ENCODE data around the gene LSM14B. TPM values are rescaled to one million over a fixed set of nuclear protein-coding genes. Genes with fewer than 3 reads are reported as not detected.
A peak's percentile ranks its signal among the peaks of the same experiment; 100 is the strongest.

LSM14B gene
- total RNA-seq, 2 experiments from 2014 or later: 42.4 to 42.8 TPM

DNA sequence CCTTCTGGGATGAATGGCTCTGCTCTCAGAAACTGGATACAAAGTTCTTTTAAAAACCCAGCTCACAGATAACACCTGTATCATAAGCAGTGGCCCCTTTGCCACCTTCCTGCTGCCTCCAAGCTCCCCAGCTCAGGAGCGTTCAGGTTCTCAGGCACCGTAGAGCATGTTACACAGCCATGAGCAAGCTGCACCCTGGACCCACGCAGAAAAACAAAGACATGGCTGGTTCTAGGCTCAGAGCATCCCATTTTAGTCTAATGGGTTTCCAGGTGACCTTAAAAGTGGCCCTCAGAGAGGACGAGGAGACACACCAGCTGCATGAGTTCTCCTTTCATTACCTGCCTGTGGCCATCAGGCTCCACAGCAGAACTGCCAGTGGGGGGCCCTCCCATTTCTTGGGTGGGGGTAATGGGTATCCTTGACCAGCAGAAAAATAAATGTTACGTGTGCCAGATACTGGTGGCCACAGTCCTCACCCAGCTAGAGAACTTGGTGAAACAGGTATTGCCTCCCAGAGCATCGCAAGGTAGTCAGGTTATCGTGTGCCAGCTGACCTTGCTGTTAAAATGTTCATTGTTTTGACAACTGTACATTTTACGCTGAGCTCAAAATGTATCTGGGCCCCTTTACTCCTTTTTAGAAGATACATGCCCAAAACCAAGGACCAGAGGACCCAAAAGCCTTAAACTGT is 13.4 kb downstream of the LSM14B start:
- peaks cover 86% of the 10 kb centered on the region for H3K36me3 Mint-ChIP-seq (ENCODE audit: low read depth)
- H3K4me1 Mint-ChIP-seq (ENCODE audit: low read depth): peaks cover 38% of the 10 kb centered on the region
- ATAC-seq (no peak), DNase-seq (no peak)
- POLR2A ChIA-PET: interaction anchor here (1.0 kb wide), 1 partner anchor 8 kb away, joined by 3 read pairs; no protein-coding TSS in a partner anchor
- H3K4me3 Mint-ChIP-seq: no peak overlapping the region
- H3K27me3 Mint-ChIP-seq (ENCODE audit: low read depth): no peaks in the 10 kb centered on the region
- CTCF ChIA-PET: interaction anchor here (0.7 to 2.4 kb wide), 7 partner anchors 9 to 125 kb away, joined by 3 to 18 read pairs (median 5); no protein-coding TSS in a partner anchor
- H3K27ac Mint-ChIP-seq: no peak overlapping the region
- no peaks in the 10 kb centered on the region for H3K9me3 Mint-ChIP-seq (ENCODE audit: insufficient read depth)

DNA sequence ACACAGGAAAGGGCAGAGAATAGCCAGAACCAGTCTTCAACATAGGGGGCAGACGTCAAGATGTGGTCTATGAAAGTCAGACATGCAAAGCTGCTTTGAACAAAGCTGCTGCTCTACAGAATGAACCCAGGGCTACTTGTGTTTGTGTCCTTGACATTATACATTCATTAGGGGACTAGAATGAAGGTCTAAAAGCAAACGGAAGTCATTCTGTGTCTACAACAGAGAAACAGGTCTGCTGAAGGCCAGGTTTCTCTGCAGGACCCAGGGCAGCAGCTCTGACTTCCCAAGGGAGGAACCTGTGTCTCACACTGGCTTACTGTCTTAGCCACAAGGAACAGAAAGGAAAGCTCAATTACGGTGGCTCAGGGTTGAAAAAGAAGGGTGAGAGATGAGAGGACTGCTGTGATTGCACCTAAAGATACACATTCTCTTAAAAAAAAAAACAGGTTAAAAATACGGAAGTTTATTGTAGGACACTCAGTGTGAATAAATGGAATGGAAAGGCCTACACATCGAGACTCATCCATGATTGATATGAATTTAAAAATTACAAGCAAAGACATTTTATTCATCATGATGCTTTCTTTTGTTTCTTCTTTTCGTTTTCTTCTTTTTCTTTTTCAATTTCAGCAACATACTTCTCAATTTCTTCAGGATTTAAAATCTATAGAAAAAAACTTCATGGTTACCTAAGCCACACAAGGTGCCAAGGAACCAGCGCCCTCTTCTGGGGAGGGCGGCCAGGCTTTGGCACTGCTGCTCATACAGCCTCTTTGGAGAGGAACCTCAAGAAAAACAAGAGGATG is 14.2 kb downstream of the LSM14B start:
- ChIA-PET POLR2A (interaction anchor here (1.0 kb wide), 1 partner anchor 9 kb away, joined by 3 read pairs; no protein-coding TSS in a partner anchor), CTCF (interaction anchor here (0.7 to 2.4 kb wide), 7 partner anchors 9 to 126 kb away, joined by 3 to 18 read pairs (median 5); no protein-coding TSS in a partner anchor)
- H3K27ac Mint-ChIP-seq: peak overlapping the region; percentile 57
- peak; percentile 79 for DNase-seq
- H3K4me1 Mint-ChIP-seq (ENCODE audit: low read depth): peaks cover 43% of the 10 kb centered on the region
- peak; percentile 66 for ATAC-seq
- no peaks in the 10 kb centered on the region for H3K9me3 Mint-ChIP-seq (ENCODE audit: insufficient read depth)
- peaks cover 83% of the 10 kb centered on the region for H3K36me3 Mint-ChIP-seq (ENCODE audit: low read depth)
- no peak overlapping the region for H3K4me3 Mint-ChIP-seq
- H3K27me3 Mint-ChIP-seq (ENCODE audit: low read depth): no peaks in the 10 kb centered on the region

DNA sequence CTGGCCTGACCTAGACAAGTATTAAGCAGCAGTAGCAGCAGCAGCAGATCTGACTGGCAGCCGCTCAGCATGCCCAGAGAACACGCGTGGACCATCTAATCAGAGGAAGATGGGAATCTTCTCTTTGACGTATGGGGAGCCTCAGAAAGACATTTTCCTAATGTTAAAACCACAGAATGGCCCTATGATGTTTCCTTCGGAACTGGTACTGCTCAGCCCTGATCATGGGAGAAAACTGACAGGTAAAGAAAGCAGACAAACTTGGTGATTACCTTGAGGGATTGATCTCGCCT is 14.8 kb downstream of the LSM14B start:
- no peak for DNase-seq
- no peak for ATAC-seq
- Mint-ChIP-seq H3K4me1 (ENCODE audit: low read depth) (peaks cover 47% of the 10 kb centered on the region), H3K27me3 (ENCODE audit: low read depth) (no peaks in the 10 kb centered on the region), H3K9me3 (ENCODE audit: insufficient read depth) (no peaks in the 10 kb centered on the region), H3K4me3 (no peak overlapping the region), H3K36me3 (ENCODE audit: low read depth) (peaks cover 85% of the 10 kb centered on the region), H3K27ac (peak overlapping the region; percentile 57)
- ChIA-PET CTCF (interaction anchor here (1.3 to 2.4 kb wide), 4 partner anchors 11 to 126 kb away, joined by 5 to 18 read pairs (median 7); no protein-coding TSS in a partner anchor), POLR2A (no interaction called here)

DNA sequence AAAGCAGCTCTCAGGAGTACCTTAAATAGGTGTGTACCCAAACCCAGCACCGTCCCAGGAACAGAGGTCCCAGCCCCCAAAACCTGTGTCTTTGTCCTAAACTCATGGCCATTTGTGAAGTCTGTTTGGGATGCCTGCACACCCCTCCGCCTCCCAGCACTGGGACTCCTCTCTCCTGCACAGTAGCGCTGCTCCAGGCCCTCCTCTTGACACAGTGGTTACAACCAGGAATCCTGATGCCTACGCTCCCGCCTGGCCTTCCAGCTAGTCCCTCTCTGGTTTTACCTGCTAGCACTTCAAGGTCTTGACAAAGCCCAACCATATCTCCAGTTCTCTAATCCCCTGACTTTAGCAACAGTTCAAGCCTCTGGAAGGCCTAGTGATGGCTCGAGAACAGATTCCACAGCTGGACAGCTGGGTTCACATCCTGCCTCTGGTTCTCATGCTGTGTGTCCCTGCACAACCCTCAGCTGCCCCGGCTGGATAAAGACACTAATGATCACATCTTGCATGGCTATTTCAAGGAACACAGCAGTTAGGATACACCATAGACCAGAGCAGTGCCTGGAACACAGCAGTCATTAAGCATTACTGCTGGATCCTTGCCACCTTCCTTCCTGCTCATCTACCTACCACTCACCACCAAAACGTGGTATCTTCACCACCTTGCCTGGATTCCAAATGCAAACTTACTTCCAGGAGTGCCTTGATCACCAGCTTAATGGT is 15.4 kb downstream of the LSM14B start:
- DNase-seq: no peak
- CTCF ChIA-PET: interaction anchor here (0.8 to 1.5 kb wide), 2 partner anchors 13 to 112 kb away, joined by 4 to 6 read pairs; no protein-coding TSS in a partner anchor
- peak overlapping the region; percentile 7 for H3K27ac Mint-ChIP-seq
- POLR2A ChIA-PET: no interaction called here
- no peaks in the 10 kb centered on the region for H3K9me3 Mint-ChIP-seq (ENCODE audit: insufficient read depth)
- H3K4me3 Mint-ChIP-seq: no peak overlapping the region
- H3K27me3 Mint-ChIP-seq (ENCODE audit: low read depth): no peaks in the 10 kb centered on the region
- peaks cover 43% of the 10 kb centered on the region for H3K4me1 Mint-ChIP-seq (ENCODE audit: low read depth)
- H3K36me3 Mint-ChIP-seq (ENCODE audit: low read depth): peaks cover 83% of the 10 kb centered on the region
- no peak for ATAC-seq

DNA sequence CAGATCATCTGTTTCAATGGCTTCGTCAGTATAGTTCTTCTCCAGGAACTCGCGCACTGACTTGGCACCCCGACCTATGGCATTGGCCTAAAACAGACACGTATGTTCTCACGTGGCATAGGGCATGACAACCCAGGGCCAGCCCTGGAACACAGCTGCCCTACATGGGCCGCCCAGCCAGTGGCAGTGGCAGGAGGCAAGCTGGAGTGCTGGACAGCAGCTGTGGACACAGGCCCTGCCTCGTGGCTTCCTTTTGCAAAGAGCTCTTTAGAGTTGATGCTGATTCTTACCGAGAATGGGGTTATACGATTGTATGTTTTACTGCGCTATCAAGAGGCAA is 15.9 kb downstream of the LSM14B start:
- POLR2A ChIA-PET: no interaction called here
- H3K36me3 Mint-ChIP-seq (ENCODE audit: low read depth): peaks cover 78% of the 10 kb centered on the region
- no peak for ATAC-seq

DNA sequence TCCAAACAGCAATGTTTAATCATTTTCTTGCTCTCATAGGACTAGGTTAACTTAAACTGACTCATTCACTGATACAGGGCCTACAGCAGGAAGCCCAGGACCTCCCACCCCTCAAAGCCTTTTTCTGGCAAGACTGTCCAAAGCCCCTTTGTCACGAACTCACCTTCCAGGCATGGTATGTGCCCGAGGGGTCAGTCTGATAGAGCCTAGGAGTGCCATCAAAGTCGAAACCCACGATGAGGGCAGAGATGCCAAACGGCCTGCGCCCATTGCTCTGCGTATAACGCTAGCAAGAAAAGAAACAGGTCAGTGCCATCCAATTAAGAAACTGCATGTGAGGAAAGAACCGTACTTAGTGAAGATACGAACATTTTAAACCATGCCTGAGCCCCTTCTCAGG is 16.6 kb downstream of the LSM14B start:
- no peaks in the 10 kb centered on the region for H3K27me3 Mint-ChIP-seq (ENCODE audit: low read depth)
- no peak overlapping the region for H3K4me3 Mint-ChIP-seq
- ATAC-seq: no peak
- no peak for DNase-seq
- no peaks in the 10 kb centered on the region for H3K9me3 Mint-ChIP-seq (ENCODE audit: insufficient read depth)
- POLR2A ChIA-PET: interaction anchor here (0.6 kb wide), 1 partner anchor 938 kb away, joined by 3 read pairs; no protein-coding TSS in a partner anchor
- H3K27ac Mint-ChIP-seq: no peak overlapping the region
- CTCF ChIA-PET: no interaction called here
- peaks cover 35% of the 10 kb centered on the region for H3K4me1 Mint-ChIP-seq (ENCODE audit: low read depth)
- peaks cover 72% of the 10 kb centered on the region for H3K36me3 Mint-ChIP-seq (ENCODE audit: low read depth)

More for the DNA sequence above, 15.9 kb downstream of the LSM14B start:
- DNase-seq: no peak
- H3K27me3 Mint-ChIP-seq (ENCODE audit: low read depth): no peaks in the 10 kb centered on the region
- H3K4me3 Mint-ChIP-seq: no peak overlapping the region
- peaks cover 38% of the 10 kb centered on the region for H3K4me1 Mint-ChIP-seq (ENCODE audit: low read depth)
- H3K27ac Mint-ChIP-seq: peak overlapping the region; percentile 7
- no peaks in the 10 kb centered on the region for H3K9me3 Mint-ChIP-seq (ENCODE audit: insufficient read depth)
- CTCF ChIA-PET: interaction anchor here (0.8 to 1.5 kb wide), 2 partner anchors 13 to 112 kb away, joined by 4 to 6 read pairs; no protein-coding TSS in a partner anchor

DNA sequence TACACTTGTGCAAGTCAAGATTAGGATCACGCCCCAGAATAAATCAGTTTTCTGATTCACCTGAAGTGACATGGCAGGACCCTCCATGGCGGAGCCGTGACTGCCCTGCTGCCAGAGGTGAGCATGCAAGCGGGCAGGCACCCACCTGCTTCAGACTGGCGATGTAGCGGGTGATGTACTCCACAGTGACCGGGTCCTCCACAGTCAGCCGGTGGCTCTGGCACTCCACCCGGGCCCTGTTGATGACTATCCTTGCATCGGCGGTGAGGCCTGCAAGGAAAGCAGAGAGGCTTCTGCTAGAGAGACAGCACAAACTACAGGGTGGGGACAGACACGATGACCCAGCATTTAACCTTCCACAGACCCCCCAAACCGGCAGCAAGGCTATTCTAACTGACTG is 17.4 kb downstream of the LSM14B start:
- CTCF ChIA-PET: no interaction called here
- POLR2A ChIA-PET: no interaction called here

DNA sequence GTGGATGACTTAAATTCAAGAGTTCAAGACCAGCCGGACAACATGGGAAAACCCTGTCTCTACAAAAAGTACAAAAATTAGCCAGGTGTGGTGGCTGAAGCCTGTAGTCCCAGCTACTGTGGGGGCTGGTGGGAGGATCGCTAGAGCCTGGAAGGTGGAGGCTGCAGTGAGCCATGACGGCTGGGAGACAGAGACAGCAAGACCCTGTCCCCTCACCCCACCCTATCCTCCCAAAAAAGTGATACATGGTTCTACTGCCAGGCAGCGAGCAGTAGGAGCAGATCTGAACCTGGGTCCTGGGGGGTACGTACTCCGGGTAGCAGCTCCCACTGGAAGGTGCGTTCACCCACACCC is 18.7 kb downstream of the LSM14B start:
- ChIA-PET CTCF (interaction anchor here (1.0 to 2.1 kb wide), 6 partner anchors 14 to 130 kb away, joined by 3 to 15 read pairs (median 10); partner anchors contain the start of gene LSM14B), POLR2A (interaction anchor here (2.7 to 4.3 kb wide), 2 partner anchors 19 to 74 kb away, joined by 19 to 21 read pairs; partner anchors contain the start of genes LSM14B and TAF4)
- Mint-ChIP-seq H3K27me3 (ENCODE audit: low read depth) (no peaks in the 10 kb centered on the region), H3K36me3 (ENCODE audit: low read depth) (peaks cover 70% of the 10 kb centered on the region), H3K4me1 (ENCODE audit: low read depth) (peaks cover 47% of the 10 kb centered on the region), H3K4me3 (peak overlapping the region; percentile 87), H3K27ac (peak overlapping the region; percentile 89), H3K9me3 (ENCODE audit: insufficient read depth) (no peaks in the 10 kb centered on the region)
- ATAC-seq (no peak), DNase-seq (no peak)

More for the DNA sequence above, 17.4 kb downstream of the LSM14B start:
- Mint-ChIP-seq H3K27ac (no peak overlapping the region), H3K4me3 (no peak overlapping the region), H3K9me3 (ENCODE audit: insufficient read depth) (no peaks in the 10 kb centered on the region), H3K27me3 (ENCODE audit: low read depth) (no peaks in the 10 kb centered on the region), H3K4me1 (ENCODE audit: low read depth) (peaks cover 36% of the 10 kb centered on the region), H3K36me3 (ENCODE audit: low read depth) (peaks cover 71% of the 10 kb centered on the region)
- ATAC-seq: no peak
- no peak for DNase-seq

DNA sequence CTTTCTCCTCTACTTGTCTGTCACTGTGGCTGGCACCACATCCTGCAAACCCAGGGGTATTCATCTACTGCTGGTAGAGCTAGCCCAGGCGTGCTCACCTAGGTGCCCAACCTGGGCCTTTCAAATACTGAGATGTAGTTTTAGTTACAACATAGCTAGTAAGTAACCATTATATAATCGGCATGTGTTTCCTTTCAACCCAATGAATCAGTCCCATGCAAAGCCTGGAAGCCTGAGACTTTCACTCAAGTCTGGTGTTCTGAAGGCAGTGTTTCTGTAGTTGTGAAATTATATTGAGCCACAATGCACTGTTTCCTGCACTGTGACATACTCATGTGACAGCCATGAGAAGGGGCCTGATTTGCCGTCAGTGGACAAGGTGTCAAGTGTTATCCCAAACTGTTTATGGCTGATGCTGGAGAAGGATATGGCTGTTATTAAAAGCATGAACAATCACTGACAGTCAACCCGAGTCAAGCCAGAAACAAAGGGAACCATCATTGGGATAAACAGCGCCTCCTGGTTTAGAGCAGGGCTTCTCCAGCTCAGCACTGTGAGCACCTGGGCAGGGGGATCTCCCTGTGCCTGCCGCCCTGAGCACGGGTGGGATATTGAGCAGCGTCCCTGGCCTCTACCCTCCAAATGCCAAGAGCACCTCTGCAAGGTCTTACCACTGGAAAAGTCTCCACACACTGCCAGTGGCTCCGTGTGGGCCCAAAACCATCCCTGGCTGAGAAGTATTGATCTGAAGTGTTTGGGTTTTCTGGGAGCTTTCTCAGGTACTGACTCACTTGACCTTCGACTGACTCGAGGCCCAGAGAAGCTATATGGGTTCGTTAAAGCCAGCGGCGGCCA is 19.3 kb downstream of the LSM14B start:
- H3K36me3 Mint-ChIP-seq (ENCODE audit: low read depth): peaks cover 64% of the 10 kb centered on the region
- ATAC-seq (no peak), DNase-seq (peak; percentile 56)
- CTCF ChIA-PET: interaction anchor here (1.0 to 2.1 kb wide), 7 partner anchors 14 to 131 kb away, joined by 3 to 15 read pairs (median 9); partner anchors contain the start of gene LSM14B
- POLR2A ChIA-PET: interaction anchor here (0.7 to 4.3 kb wide), 3 partner anchors 12 to 75 kb away, joined by 4 to 21 read pairs (median 19); partner anchors contain the start of genes LSM14B and TAF4
- H3K4me3 Mint-ChIP-seq: peak overlapping the region; percentile 87
- H3K27ac Mint-ChIP-seq: peak overlapping the region; percentile 89
- no peaks in the 10 kb centered on the region for H3K27me3 Mint-ChIP-seq (ENCODE audit: low read depth)
- H3K4me1 Mint-ChIP-seq (ENCODE audit: low read depth): peaks cover 47% of the 10 kb centered on the region
- no peaks in the 10 kb centered on the region for H3K9me3 Mint-ChIP-seq (ENCODE audit: insufficient read depth)

DNA sequence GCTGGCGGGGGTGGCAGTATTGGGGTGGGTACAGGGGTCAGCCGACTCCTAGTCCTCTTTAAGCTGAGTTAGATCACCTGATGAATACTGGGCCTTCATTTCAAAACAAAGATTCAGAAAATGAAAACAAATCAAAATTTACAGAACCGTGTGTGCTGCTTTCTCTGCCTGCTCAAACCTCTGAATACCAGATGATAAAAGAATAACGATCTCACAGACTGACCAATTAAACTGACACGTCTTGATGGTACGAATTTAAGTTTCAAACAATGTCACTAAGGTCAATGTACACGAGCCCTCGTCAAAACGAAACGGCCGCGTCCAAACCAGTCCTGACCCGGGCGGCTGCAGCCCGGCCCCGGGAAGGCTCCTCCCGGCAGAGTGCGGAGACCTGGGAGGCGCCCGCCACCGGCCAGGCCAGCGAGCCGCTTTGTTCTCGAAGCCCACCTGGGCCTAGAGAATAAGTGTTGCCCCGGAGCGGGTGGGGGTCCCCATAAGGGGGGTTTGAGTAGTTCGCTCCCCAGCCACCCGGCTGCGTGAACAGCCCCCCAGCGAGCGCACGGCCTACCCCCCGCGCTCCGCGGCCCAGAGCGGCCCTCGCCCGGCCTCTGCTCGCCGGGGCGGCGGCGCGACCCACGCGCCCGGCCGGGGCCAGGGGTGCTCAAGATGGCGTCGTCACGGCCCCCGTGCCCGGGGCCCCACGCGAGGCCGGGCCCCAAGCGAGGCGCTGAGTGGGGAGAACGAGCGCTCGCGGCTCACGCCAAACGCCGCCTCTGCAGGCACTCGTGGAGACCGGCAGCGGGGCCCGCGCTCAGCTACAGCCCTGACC is 20.2 kb downstream of the LSM14B start:
- DNase-seq (no peak), ATAC-seq (peak; percentile 2)
- ChIA-PET POLR2A (interaction anchor here (0.7 to 4.3 kb wide), 6 partner anchors 8 to 76 kb away, joined by 3 to 21 read pairs (median 6); partner anchors contain the start of genes LSM14B, MTG2 and TAF4), CTCF (interaction anchor here (1.0 to 2.1 kb wide), 7 partner anchors 15 to 132 kb away, joined by 3 to 15 read pairs (median 9); partner anchors contain the start of gene LSM14B)
- peak overlapping the region; percentile 89 for H3K27ac Mint-ChIP-seq
- H3K27me3 Mint-ChIP-seq (ENCODE audit: low read depth): no peaks in the 10 kb centered on the region
- H3K36me3 Mint-ChIP-seq (ENCODE audit: low read depth): peaks cover 56% of the 10 kb centered on the region
- H3K9me3 Mint-ChIP-seq (ENCODE audit: insufficient read depth): no peaks in the 10 kb centered on the region
- peak overlapping the region; percentile 87 for H3K4me3 Mint-ChIP-seq
- H3K4me1 Mint-ChIP-seq (ENCODE audit: low read depth): peaks cover 48% of the 10 kb centered on the region

Data from activated CD8-positive, alpha-beta T cell treated with anti-CD3 and anti-CD28 coated beads, Interleukin-2, amount 10 ng/mL, durations not matched to agents 7 days and 5 days (primary cell).